RPMI7951 (cell line): ENCODE measurements around the gene STAT1. TPM values are rescaled to one million over a fixed set of nuclear protein-coding genes. Genes with fewer than 3 reads are reported as not detected.
"Not testable (repeated sequence)": the region's sequence is repeated elsewhere in the genome, so short reads cannot be mapped to it uniquely, and the experiment has no call there.

ENCODE experiments used
- DNase-seq: peaks from one replicate; pipeline ENCODE4 v3.0.0-alpha.2; 2012; ENCODE audit warnings: low read depth
- total RNA-seq: library from RNA; depleted of rRNA; stranded (reverse); fragments of >200 nt; shearing (Covaris generic); gene quantifications from 2 replicates; pipeline ENCODE4 v1.2.3, GENCODE V29; 2014

Gene STAT1
- total RNA-seq, 1 experiment from 2014 or later: 101 TPM

DNA sequence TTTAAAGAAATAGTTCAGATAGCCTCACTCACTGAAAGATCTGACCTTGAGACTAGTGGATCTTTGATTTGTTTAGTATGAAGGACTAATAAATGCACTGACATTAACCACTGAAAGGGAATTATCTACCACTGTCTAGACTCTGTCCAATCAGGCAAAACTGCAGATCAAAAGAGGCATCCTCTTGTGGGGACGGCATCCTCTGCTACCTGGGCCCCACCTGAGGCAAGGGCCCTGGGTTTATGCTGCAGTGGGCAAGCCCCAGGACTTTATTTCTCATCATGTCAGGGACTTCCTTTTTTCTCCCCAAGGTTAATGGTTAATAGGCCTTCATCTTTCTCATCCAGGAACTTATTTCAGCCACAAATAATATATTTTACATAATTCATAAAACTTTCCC is 32.2 kb downstream of the STAT1 start:
- DNase-seq: no peak

GRCh38 chr2:190981333-190981732 is 32.6 kb downstream of the STAT1 start:
- no peak for DNase-seq

- no peak for DNase-seq
These were observed 33.3 kb downstream of the STAT1 start for GRCh38 chr2:190980630-190981209.

- DNase-seq: peak; percentile 28
These were observed 33.9 kb downstream of the STAT1 start for GRCh38 chr2:190979906-190980629.

- peak; percentile 86 for DNase-seq
These were observed 35.5 kb downstream of the STAT1 start for GRCh38 chr2:190978389-190979053.

DNA sequence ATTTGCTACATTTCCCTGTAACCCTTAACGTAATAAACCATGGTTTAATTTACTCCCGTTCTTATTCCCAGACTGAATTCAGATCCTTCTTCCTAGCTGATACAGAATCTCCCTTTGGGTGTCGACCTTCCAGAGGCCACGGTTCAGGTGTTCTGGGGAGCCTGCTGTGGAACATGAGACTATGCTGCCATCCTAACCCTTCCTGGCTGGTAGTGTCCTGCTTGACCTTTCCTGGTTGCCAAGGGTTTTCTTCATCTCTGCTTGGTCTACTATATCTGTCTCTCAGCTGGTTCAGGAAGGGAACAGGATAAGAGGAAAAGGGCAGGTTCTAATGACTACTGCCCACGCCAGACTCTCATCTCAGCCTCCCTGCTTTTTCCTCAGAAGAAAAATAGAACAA is 36.5 kb downstream of the STAT1 start:
- no peak for DNase-seq

- no peak for DNase-seq
These were observed 37.5 kb downstream of the STAT1 start for GRCh38 chr2:190976521-190976920.

DNA sequence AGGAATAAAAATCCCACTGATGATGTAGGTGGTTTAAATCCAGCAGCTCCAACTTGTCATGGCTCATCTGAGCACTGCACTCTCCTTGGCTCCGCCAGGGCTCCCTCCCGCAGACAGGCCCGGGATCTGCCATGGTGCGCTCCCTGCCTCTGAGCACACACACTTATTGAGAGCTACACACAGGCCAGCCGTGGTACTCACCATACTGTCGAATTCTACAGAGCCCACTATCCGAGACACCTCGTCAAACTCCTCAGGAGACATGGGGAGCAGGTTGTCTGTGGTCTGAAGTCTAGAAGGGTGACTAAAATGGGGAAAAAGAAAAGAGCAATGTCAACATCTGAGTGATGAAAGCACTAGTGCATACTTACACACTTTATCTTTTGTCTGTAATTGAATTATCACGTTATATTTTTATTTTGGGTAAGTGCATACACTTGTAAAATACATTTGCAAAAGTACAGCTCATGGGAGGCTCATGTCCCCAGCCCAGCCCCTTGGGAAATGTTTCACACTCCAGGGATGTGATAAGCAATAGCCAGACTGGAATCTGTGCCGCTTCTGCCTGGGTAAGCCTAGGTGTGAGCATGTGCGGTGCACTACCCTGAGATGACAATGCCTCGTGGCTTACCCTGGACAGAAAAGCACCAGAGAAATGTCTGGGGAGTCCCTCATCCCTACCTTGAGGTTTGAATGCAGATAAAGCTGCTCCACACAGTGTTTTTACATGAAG is 39.2 kb downstream of the STAT1 start:
- DNase-seq: no peak

DNA sequence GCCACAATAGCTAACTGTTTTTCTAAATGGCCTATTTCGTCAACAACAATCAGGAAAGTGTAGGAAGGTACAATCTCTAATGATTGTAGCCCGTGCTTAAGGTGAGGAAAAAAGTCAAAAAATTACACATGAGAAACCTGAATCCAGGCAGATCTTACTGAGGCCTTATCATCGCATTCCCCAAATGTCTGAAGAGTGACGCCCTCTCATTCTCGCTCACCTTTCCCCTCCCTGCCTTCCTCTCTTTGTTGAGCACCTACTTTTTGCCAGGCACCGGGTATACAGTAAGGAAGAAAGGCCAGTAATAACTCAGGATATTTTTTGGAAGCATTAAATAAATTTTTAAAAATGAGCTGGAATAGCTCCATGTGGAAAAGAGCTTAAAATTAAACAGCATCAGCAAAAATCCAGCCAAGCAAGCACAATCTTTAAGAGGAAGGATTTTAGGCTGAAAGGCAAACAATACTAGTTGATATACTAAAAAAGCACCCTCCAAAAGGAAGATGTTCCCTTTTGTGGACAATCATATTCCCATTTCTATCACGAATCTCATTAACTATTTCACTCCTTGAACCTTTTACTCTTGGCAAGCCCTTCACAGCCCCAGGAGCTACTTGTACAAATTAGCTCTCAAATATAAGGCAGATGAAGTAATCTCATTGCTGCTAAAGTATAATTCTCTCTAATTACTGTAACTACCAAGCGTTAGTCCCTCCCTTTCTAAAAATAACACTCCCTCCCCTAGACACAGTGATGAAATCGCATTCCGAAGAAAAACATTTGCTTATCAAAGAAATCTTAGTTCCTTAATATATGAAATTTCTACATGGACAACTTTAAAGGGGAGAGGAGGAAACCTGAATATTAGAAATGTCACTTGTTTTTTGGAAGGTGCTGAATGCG is 40.0 kb downstream of the STAT1 start:
- no peak for DNase-seq

GRCh38 chr2:190973262-190973661 is 40.7 kb downstream of the STAT1 start:
- DNase-seq: no peak

GRCh38 chr2:190972846-190973245 is 41.1 kb downstream of the STAT1 start:
- no peak for DNase-seq

DNA sequence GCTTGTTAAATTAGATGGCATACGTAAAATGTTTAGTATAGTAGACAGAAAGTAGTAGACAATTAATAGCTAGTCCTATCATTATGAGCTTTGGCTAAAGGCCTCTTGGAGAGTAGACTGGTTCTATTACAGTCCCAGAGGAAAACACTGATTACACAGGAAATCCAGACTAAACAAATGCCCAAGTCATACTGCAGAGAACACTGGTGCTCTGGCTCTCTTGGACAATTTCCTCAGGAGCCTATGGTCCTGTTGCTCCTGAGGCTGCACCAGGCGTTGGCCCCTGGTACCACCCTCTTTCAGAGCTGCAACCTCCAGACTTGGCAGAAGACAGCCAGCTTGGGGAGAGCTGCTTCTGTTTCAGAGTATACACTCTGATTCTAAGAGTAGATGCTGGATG is 41.8 kb downstream of the STAT1 start:
- no peak for DNase-seq

DNA sequence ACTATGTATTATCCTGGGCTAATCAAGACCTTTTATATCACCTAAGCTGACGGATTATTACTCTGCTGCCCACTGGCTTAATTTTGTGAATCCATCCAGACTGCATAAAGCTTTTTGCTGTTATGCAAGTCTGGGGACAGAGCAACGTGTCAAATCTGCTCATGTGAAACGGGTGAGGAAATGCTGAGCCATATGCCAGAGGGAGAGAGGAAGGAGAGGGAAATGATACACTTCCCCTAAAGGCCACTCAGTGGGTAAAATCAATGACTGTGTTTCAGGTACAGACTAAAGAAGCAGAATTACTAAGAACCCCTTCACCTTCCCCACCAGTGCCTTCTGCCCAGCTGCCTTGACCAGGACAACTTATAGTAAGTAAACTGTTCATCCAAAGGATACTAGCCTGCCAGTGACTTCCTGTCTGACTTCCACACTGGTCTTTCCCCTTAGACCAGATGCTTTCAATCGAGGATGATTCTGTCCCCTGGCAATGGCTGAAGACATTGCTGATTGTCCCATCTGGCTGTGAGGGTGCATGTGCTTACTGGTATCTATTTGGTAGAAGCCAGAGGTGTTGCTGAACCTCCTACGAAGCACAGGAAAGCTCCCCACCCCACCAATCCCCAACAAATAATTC is 43.0 kb downstream of the STAT1 start:
- no peak for DNase-seq

- DNase-seq: no peak
These were observed 43.8 kb downstream of the STAT1 start for GRCh38 chr2:190970160-190970559.

- DNase-seq: no peak
These were observed 45.4 kb downstream of the STAT1 start for GRCh38 chr2:190968522-190968921.

DNA sequence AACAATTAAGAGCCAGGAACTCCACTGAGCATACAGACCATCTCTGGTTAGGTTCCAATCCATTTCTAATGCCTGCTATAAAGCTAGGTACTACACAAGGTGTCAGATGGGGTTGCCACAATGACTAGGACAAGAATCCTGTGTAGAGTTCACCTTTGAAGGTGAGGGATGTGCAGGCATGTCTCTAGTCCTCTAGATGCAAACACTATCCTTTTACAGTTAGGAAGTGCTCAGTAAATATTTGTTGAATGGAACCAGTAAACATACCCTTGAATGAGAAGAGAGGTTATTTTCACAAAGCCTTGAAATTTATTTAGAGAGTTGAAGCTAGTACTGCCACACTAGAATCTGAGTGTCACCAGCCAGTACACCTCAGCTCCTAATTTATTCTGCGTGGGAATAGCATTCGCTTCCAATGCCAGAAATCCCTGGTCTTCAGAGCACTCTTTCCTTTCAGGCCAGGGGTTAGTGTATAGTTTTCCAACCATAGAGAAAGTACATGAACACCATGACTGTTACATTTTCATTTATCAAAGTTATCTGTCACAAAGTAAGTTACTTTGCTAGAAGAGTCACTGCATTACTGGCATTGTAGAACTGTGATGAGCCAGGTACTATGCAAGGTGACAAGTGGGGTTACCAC is 48.3 kb downstream of the STAT1 start:
- no peak for DNase-seq

- no peak for DNase-seq
These were observed 49.7 kb downstream of the STAT1 start for GRCh38 chr2:190964170-190964795.

- no peak for DNase-seq
These were observed 50.9 kb downstream of the STAT1 start for GRCh38 chr2:190963088-190963487.

GRCh38 chr2:190961918-190962487 is 52.0 kb downstream of the STAT1 start:
- DNase-seq: no peak

- not testable (repeated sequence) for DNase-seq
These were observed 52.9 kb downstream of the STAT1 start for GRCh38 chr2:190961117-190961516.
